ENCODE measurements around the gene SLC35E3.

The SLC35E3 gene

GRCh38 chr12:68788554-68789143 is 42.7 kb downstream of the SLC35E3 start:
- no peak for FAIRE-seq

GRCh38 chr12:68789144-68789878 is 43.3 kb downstream of the SLC35E3 start:
- no peak for DNase-seq (ENCODE audit: insufficient read length)

More at GRCh38 chr12:68788554-68789143, 42.7 kb downstream of the SLC35E3 start:
- no peak for DNase-seq (ENCODE audit: insufficient read length)
- TF ChIP-seq POLR2AphosphoS5 (IDR thresholded peaks at IDR 0.05; ENCODE audit: low read depth, low read length) (no peak), TAF1 (IDR thresholded peaks at IDR 0.05; ENCODE audit: borderline replicate concordance, low read depth, low read length) (no peak), POLR2A (IDR thresholded peaks at IDR 0.05; ENCODE audit: low read depth, low read length) (no peak)

GRCh38 chr12:68790081-68790951 is 44.3 kb downstream of the SLC35E3 start:
- no peak for DNase-seq (ENCODE audit: insufficient read length)
- TF ChIP-seq TAF1 (IDR thresholded peaks at IDR 0.05; ENCODE audit: borderline replicate concordance, low read depth, low read length) (no peak), POLR2A (IDR thresholded peaks at IDR 0.05; ENCODE audit: low read depth, low read length) (no peak), POLR2AphosphoS5 (IDR thresholded peaks at IDR 0.05; ENCODE audit: low read depth, low read length) (no peak)
- no peak for FAIRE-seq

More at GRCh38 chr12:68789144-68789878, 43.3 kb downstream of the SLC35E3 start:
- TF ChIP-seq POLR2AphosphoS5 (IDR thresholded peaks at IDR 0.05; ENCODE audit: low read depth, low read length) (no peak), POLR2A (IDR thresholded peaks at IDR 0.05; ENCODE audit: low read depth, low read length) (no peak), TAF1 (IDR thresholded peaks at IDR 0.05; ENCODE audit: borderline replicate concordance, low read depth, low read length) (no peak)
- no peak for FAIRE-seq

- TF ChIP-seq POLR2AphosphoS5 (IDR thresholded peaks at IDR 0.05; ENCODE audit: low read depth, low read length) = no peak
- TF ChIP-seq POLR2A (IDR thresholded peaks at IDR 0.05; ENCODE audit: low read depth, low read length) = no peak
- TF ChIP-seq TAF1 (IDR thresholded peaks at IDR 0.05; ENCODE audit: borderline replicate concordance, low read depth, low read length) = no peak
- FAIRE-seq (no peak), DNase-seq (ENCODE audit: insufficient read length) (no peak)
Observed at GRCh38 chr12:68790952-68791234, 44.9 kb downstream of the SLC35E3 start.

GRCh38 chr12:68791897-68792481 is 46.0 kb downstream of the SLC35E3 start:
- no peak for TF ChIP-seq POLR2AphosphoS5 (IDR thresholded peaks at IDR 0.05; ENCODE audit: low read depth, low read length)
- TF ChIP-seq TAF1 (IDR thresholded peaks at IDR 0.05; ENCODE audit: borderline replicate concordance, low read depth, low read length) = no peak
- TF ChIP-seq POLR2A (IDR thresholded peaks at IDR 0.05; ENCODE audit: low read depth, low read length) = no peak
- FAIRE-seq (no peak), DNase-seq (ENCODE audit: insufficient read length) (no peak)

GRCh38 chr12:68792952-68793351 is 47.0 kb downstream of the SLC35E3 start:
- DNase-seq (ENCODE audit: insufficient read length) (peak; percentile 54), FAIRE-seq (no peak)
- no peak for TF ChIP-seq POLR2A (IDR thresholded peaks at IDR 0.05; ENCODE audit: low read depth, low read length)
- no peak for TF ChIP-seq POLR2AphosphoS5 (IDR thresholded peaks at IDR 0.05; ENCODE audit: low read depth, low read length)
- TF ChIP-seq TAF1 (IDR thresholded peaks at IDR 0.05; ENCODE audit: borderline replicate concordance, low read depth, low read length) = no peak

- TF ChIP-seq POLR2AphosphoS5 (IDR thresholded peaks at IDR 0.05; ENCODE audit: low read depth, low read length) = no peak
- TF ChIP-seq TAF1 (IDR thresholded peaks at IDR 0.05; ENCODE audit: borderline replicate concordance, low read depth, low read length) = no peak
- TF ChIP-seq POLR2A (IDR thresholded peaks at IDR 0.05; ENCODE audit: low read depth, low read length) = no peak
- FAIRE-seq (no peak), DNase-seq (ENCODE audit: insufficient read length) (no peak)
Observed at GRCh38 chr12:68793436-68793835, 47.5 kb downstream of the SLC35E3 start.

- DNase-seq (ENCODE audit: insufficient read length) (no peak), FAIRE-seq (no peak)
- TF ChIP-seq POLR2AphosphoS5 (IDR thresholded peaks at IDR 0.05; ENCODE audit: low read depth, low read length) = no peak
- no peak for TF ChIP-seq POLR2A (IDR thresholded peaks at IDR 0.05; ENCODE audit: low read depth, low read length)
- TF ChIP-seq TAF1 (IDR thresholded peaks at IDR 0.05; ENCODE audit: borderline replicate concordance, low read depth, low read length) = no peak
Observed at GRCh38 chr12:68793975-68794652, 48.1 kb downstream of the SLC35E3 start.

GRCh38 chr12:68794653-68795251 is 48.8 kb downstream of the SLC35E3 start:
- DNase-seq (ENCODE audit: insufficient read length) (no peak), FAIRE-seq (no peak)
- TF ChIP-seq TAF1 (IDR thresholded peaks at IDR 0.05; ENCODE audit: borderline replicate concordance, low read depth, low read length) (no peak), POLR2AphosphoS5 (IDR thresholded peaks at IDR 0.05; ENCODE audit: low read depth, low read length) (no peak), POLR2A (IDR thresholded peaks at IDR 0.05; ENCODE audit: low read depth, low read length) (no peak)

- FAIRE-seq (no peak), DNase-seq (ENCODE audit: insufficient read length) (no peak)
- TF ChIP-seq POLR2AphosphoS5 (IDR thresholded peaks at IDR 0.05; ENCODE audit: low read depth, low read length) = no peak
- TF ChIP-seq POLR2A (IDR thresholded peaks at IDR 0.05; ENCODE audit: low read depth, low read length) = no peak
- TF ChIP-seq TAF1 (IDR thresholded peaks at IDR 0.05; ENCODE audit: borderline replicate concordance, low read depth, low read length) = no peak
Observed at GRCh38 chr12:68796399-68796798, 50.4 kb downstream of the SLC35E3 start.

All from GM12892 (cell line).